GM19099 (cell line): ENCODE data around the gene ARHGEF7.

Source experiments
- POLR2A ChIP-seq: IDR thresholded peaks from 3 replicates; pipeline ENCODE4 v1.6.1; 2011; ENCODE audit warnings: low read depth; ENCODE audit not compliant: insufficient read length; ENCODE audit errors: extremely low read depth

Gene ARHGEF7

GRCh38 chr13:111145071-111145470 lies 30.0 kb downstream of the ARHGEF7 start:
- no peak for TF ChIP-seq POLR2A

DNA sequence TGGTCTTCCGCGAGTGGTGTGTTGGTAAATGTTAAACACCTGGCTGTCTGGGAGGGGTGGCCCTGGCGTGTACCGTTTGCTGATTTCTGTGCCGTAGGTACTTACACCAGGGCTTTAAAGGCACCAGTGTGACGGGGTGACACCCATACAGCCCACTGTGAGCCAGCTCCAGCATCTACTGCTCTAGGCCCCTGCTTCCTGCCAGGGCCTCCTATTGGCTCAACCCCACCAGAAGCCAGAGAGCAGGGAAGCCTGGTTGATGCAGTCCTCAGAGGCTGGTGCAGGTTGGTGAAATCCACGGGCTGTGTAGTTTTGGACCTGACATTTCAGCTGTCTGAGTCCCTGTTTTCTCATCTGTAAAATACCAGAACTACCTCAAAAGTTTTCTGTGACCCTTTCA lies 30.4 kb downstream of the ARHGEF7 start:
- no peak for TF ChIP-seq POLR2A

DNA sequence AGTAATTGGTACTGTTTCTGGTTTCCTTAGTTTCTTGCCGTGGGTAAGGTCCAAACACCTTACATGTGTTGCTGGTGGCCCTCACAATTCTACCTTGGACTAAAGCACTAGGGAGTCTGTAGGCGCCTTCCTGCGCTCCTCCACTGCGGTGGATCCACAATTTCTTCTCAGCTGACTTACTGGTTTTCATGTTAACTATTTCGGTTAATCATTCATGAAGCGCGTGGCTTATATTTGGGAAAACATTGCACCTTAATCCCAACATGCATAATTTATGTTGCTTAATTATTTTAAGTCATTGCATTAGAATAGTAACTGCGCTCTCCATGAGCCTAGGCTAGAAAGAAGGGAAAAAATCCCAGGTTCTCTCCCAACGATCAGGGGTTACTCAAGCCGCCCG lies 37.7 kb downstream of the ARHGEF7 start:
- TF ChIP-seq POLR2A: no peak

DNA sequence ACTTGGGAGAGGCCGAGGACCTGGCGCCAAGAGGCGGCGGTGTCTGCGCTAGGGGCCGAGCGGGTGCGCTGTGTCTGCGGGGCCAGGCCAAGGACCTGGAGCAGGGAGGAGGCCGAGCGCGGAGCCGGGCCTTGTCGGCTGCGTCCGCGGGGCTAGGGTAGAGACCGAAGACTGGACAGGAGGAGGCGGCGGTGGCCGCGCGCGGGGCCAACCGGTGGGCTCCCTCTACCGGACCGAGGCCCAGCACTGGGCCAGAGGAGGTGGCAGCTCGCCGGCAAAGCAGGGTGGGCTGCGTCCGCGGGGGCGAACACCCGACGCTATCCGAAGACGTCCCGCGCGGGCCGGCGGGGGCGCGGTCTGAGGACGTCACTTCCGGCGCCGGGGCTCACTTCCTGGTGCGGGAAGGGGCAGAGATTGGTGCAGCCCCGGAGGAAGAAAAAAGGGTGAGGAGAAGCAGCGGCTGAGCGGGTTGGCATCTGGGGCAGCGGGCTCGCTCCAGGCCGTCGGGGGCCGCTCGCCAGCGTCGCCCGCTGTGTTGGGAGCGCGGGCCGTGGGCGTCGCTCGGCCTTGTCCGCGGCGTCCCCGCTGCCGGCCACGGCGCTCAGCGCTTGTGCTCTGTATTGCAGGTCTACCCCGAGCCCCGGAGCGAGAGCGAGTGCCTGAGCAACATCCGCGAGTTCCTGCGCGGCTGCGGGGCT lies 38.3 kb downstream of the ARHGEF7 start:
- peak; percentile 88 for TF ChIP-seq POLR2A

DNA sequence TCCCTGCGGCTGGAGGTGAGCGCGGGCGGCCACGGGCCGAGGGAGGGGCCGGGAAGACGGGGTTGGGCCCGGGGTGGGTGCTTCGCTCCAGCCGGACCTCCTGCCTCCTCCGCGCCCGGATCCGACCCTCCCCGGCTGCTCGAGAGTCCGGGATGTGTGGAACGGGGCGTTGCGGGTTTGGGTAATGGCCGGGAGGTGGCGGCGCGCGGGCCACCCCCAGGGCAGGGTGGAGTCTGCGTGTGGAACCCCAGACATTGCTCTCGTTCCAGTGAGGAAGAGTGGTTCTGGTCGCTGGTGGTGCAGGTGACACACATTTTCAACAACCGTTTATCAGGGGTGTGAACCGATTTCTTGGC lies 38.8 kb downstream of the ARHGEF7 start:
- TF ChIP-seq POLR2A: no peak

DNA sequence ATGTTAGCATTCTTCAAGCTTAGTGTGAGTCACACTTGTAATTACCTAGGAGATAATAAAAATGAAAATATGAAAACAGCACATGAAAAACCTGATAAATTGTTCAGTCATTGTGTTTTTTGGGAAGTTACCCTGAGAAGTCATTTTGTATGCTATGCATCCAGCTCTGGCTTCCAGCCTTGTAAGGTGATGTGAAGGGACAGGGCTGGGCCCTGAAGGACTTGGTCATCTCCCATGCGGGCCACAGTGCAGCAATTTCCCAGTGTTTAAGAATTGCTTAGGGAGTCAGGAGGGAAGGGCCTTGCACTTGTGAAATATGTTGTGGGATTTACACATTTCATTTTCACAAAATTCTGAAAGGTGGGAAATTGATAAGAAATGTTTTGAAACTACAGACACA lies 41.3 kb downstream of the ARHGEF7 start:
- no peak for TF ChIP-seq POLR2A

DNA sequence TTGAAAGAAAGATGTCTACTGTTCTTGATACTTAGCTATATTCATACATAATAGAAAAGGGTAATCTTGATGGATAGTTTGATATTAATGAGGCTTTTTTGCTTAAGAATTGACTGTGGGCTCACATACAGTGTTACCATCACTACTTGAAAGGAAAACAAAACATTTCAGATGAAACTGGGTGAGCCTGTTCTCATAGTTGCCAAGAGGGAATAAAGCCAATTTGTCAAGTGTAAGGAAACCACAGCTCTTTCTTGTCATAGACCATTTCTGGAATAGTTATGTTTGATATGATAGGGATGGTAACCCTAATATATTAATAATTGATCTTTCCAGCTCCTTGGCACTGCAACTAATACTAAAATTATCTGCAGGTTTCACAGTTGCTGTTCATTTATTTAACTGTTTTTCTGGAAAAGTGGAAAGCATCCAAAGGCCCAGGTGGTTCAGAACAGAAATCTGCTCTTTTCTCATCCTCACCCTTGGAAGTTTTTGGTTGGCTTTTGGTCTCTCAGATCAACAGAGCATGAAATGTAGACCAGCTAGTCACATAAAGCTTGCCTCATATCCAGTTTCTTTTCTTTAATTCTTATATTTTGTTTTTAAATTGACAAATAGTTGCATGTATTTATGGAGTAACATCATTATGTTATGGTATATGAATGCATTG lies 43.2 kb downstream of the ARHGEF7 start:
- TF ChIP-seq POLR2A: no peak

DNA sequence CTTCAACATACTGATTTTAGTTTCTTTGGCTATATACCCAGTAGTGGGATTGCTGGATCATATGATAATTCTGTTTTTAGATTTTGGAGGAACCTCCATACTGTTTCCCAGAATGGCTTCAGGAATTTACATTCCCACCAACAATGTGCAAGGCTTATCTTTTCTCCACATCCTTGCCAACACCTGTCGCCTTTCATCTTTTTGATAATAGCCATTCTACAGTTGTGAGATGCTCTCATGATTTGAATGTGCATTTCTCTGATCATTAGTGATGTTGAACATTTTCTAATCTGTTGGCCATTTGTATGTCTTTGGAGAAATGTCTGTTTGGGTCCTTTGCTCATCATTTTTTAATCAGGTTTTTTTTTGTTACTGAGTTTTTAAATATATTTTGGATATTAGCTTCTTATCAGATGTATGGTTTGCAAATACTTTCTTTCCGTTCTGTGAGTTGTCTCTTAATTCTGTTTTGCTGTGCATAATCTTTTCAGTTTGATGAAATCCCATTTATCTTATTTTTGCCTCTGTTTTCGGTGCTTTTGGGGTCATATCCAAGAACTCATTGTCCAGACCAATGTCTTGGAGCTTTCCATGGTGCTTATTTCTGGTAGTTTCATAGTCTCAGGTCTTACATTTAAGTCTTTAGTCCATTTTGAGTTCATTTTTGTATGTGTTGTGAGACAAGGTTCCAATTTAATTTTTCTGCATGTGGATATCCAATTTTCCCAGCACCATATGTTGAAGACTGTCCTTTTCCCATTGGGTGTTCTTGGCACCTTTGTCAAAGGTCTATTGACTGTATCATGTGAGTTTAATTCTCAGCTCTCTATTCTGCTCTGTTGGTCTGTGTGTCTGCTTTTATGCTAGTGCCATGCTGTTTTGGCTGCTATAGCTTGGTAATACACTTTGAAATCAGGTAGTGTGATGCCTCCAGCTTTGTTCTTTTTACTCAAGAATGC lies 44.5 kb downstream of the ARHGEF7 start:
- no peak for TF ChIP-seq POLR2A

DNA sequence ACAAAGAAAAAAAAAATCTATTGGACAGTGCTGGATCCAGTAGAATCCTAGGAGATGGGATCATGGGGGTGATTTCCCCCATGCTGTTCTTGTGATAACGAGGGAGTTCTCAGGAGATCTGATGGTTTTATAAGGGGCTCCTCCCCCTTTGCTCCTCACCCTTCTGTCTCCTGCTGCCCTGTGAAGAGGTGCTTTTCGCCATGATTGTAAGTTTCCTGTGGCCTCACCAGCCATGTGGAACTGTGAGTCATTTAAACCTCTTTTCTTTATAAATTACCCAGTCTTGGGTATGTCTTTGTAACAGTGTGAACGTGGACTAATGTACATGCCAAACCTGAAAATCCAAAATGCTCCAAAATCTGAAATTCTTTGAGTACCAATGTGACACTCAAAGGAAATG lies 45.5 kb downstream of the ARHGEF7 start:
- TF ChIP-seq POLR2A: no peak

- no peak for TF ChIP-seq POLR2A
Measured at GRCh38 chr13:111161601-111162600, 46.8 kb downstream of the ARHGEF7 start.

- TF ChIP-seq POLR2A: no peak
Measured at GRCh38 chr13:111165241-111166010, 50.3 kb downstream of the ARHGEF7 start.

DNA sequence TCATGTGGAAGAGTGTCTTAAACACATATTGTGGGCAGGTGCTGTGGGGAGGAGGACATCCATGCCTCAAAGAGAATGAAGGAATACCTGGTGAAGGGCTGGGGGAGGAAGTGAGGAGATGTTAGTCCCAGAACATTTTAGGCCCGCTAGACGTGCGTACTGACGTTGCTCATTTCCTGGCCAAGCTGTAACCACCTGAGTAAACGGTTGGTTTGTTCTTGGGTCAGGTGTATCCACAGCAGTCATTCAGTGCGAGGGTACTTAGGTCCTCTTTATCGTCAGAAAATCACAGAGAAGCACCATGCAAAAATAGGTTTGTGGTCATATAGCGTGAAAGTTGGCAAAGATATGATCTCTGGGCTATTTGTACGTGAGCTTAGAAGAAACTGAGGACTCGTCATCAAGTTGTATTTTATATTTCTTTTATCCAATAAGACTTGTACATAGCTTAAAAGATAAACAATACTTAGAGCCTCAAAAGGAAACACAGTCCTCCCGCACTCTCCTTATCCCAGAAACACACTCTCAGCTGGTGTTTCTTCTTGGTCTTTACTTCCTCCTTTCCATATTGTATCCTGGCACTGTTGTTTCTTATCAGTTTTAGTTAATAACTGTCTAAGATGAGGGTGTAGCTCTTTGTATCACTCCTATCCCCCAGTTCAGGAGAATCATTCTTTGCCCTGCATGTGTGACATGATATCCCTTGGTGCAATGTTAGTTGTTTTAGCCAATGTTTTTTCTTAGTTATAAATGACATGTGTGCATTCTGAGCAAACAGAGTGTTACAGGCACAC lies 52.0 kb downstream of the ARHGEF7 start:
- TF ChIP-seq POLR2A: no peak

DNA sequence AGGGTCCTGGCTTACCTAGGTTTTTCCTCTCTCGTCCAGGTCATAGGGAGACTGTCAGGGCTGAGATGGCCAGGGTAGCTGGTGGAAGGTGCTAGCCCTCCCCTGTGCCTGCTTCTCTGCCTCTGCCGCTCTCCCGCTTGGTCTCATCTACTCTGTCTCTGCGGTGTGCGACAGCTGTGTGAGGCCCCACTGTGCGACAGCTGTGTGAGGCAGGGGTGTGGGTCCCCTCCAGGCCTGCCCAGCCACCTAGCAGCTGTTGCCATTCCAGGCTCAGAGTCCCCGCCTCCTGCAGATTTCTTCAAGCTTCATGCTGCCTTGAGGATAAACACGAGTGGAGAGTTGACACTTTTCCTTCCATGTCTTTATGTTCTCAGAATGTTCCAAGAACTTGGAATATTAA lies 53.0 kb downstream of the ARHGEF7 start:
- TF ChIP-seq POLR2A: no peak
